Upper lobe of left lung (tissue), 6 donors: ENCODE data around the gene NDRG4. TPM values are rescaled to one million over a fixed set of nuclear protein-coding genes. Genes with fewer than 3 reads are reported as not detected.

Experiments used
- ATAC-seq, 2 donors: fragments of 200-7000 bp; cut with Tn5 transposase; one replicate each; pipeline ENCODE4 v1.9.1; 2022; ENCODE audit warnings: mild to moderate bottlenecking in 2 of 2, moderate library complexity in 2 of 2; ENCODE audit not compliant: low FRiP score in 2 of 2
- DNase-seq, 2 donors: peaks; one replicate each; pipeline ENCODE4 v3.0.0-alpha.2; 2019 to 2020
- H3K27ac ChIP-seq, 4 donors: fragments of 200-600 bp; sonication (generic); one replicate each; pipeline ENCODE4 v1.5.1; 2016 to 2019
- H3K27me3 ChIP-seq, 4 donors: fragments of 200-600 bp; sonication (generic); one replicate each; pipeline ENCODE4 v1.5.1; 2017 to 2019
- H3K36me3 ChIP-seq, 4 donors: fragments of 200-600 bp; sonication (generic); one replicate each; pipeline ENCODE4 v1.5.1; 2016 to 2019
- H3K4me1 ChIP-seq, 4 donors: fragments of 200-600 bp; sonication (generic); one replicate each; pipeline ENCODE4 v1.5.1; 2018 to 2019
- H3K4me3 ChIP-seq, 4 donors: fragments of 200-600 bp; sonication (generic); one replicate each; pipeline ENCODE4 v1.5.1; 2017 to 2019; ENCODE audit warnings: mild to moderate bottlenecking in 2 of 4, moderate library complexity in 1 of 4
- H3K9me3 ChIP-seq, 4 donors: fragments of 200-600 bp; sonication (generic); one replicate each; pipeline ENCODE4 v1.5.1; 2018 to 2019
- EP300 ChIP-seq, 4 donors: sonication (generic); formaldehyde crosslinking; IDR thresholded peaks; one replicate each; pipeline ENCODE4 v1.5.1; 2017; ENCODE audit warnings: antibody characterized with exemption in 4 of 4, control low read depth in 2 of 4
- POLR2A ChIP-seq, 4 donors: fragments of 450-650 bp; IDR thresholded peaks; one replicate each; pipeline ENCODE4 v1.5.1; 2016 to 2017; ENCODE audit warnings: antibody characterized with exemption in 4 of 4, mild to moderate bottlenecking in 2 of 4
- POLR2AphosphoS5 ChIP-seq, 2 donors: sonication (generic); formaldehyde crosslinking; IDR thresholded peaks; one replicate each; pipeline ENCODE4 v1.5.1; 2017; ENCODE audit warnings: antibody characterized with exemption in 2 of 2
- whole genome bisulfite sequencing, 2 donors: methylation state at CpG; one replicate each; pipeline ENCODE4 v1.1.5; 2017 to 2018; 5-methylcytosine and 5-hydroxymethylcytosine counted together
- total RNA-seq, 6 donors: library from RNA; depleted of rRNA in 4 of 6; stranded (reverse); fragments of >200 nt in 4 of 6; gene quantifications; one replicate each; pipeline versions ENCODE4 v1.1.0 to v1.2.1, GENCODE V29; 2016 to 2021
- TF ChIP-seq, protein P1 (sequence below), 6 experiments: fragments of 450-650 bp in 4 of 6; fragments of 200-600 bp in 2 of 6; sonication (generic) in 2 of 6; IDR thresholded peaks; one replicate each; pipeline ENCODE4 v1.5.1; 2016 to 2019; ENCODE audit warnings: antibody characterized with exemption in 6 of 6
- donor health status: DM: no; HTN: no; CAD: no; lungs with moderate emphysema.
- donor health status: DM: no; HTN: yes; CAD: no; lungs with severe emphysema.

The NDRG4 gene
- total RNA-seq, 6 donors from 2014 or later, result 25.1 to 81.0 (median 30.5) TPM

GRCh38 chr16:58507195-58507962, 7.4 kb downstream of the NDRG4 start:
- Histone ChIP-seq H3K36me3 (peaks cover 0 to 25% (median 9%) of the 10 kb centered on the region in 4 donors), H3K27ac (no peak overlapping the region), H3K4me1 (no peaks in the 10 kb centered on the region), H3K27me3 (peaks cover 0 to 1% (median 0%) of the 10 kb centered on the region in 4 donors), H3K4me3 (no peak overlapping the region), H3K9me3 (no peaks in the 10 kb centered on the region)
- peak in 1 of 2 donors; percentile 53 for DNase-seq
- ATAC-seq, result no peak
- 63 to 84% methylated on average over 7 to 15 of the region's 15 CpGs for WGBS, 2 donors
- TF ChIP-seq, protein P1, sequence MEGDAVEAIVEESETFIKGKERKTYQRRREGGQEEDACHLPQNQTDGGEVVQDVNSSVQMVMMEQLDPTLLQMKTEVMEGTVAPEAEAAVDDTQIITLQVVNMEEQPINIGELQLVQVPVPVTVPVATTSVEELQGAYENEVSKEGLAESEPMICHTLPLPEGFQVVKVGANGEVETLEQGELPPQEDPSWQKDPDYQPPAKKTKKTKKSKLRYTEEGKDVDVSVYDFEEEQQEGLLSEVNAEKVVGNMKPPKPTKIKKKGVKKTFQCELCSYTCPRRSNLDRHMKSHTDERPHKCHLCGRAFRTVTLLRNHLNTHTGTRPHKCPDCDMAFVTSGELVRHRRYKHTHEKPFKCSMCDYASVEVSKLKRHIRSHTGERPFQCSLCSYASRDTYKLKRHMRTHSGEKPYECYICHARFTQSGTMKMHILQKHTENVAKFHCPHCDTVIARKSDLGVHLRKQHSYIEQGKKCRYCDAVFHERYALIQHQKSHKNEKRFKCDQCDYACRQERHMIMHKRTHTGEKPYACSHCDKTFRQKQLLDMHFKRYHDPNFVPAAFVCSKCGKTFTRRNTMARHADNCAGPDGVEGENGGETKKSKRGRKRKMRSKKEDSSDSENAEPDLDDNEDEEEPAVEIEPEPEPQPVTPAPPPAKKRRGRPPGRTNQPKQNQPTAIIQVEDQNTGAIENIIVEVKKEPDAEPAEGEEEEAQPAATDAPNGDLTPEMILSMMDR (IDR thresholded peaks at IDR 0.05), result no peak
- TF ChIP-seq POLR2AphosphoS5 (IDR thresholded peaks at IDR 0.05) (no peak), POLR2A (IDR thresholded peaks at IDR 0.05) (no peak), EP300 (IDR thresholded peaks at IDR 0.05) (no peak)

- TF ChIP-seq, protein P1 (IDR thresholded peaks at IDR 0.05), result no peak
- TF ChIP-seq POLR2A (IDR thresholded peaks at IDR 0.05), result no peak
- TF ChIP-seq POLR2AphosphoS5 (IDR thresholded peaks at IDR 0.05), result no peak
- TF ChIP-seq EP300 (IDR thresholded peaks at IDR 0.05), result no peak
- ATAC-seq (no peak), DNase-seq (no peak)
- no peaks in the 10 kb centered on the region for H3K27me3 ChIP-seq
- 86 to 90% methylated on average over 5 to 14 of the region's 14 CpGs for WGBS, 2 donors
- no peak overlapping the region for H3K4me3 ChIP-seq
- no peaks in the 10 kb centered on the region for H3K9me3 ChIP-seq
- H3K36me3 ChIP-seq, result peaks cover 0 to 25% (median 9%) of the 10 kb centered on the region in 4 donors
- H3K27ac ChIP-seq, result no peak overlapping the region
- H3K4me1 ChIP-seq, result no peaks in the 10 kb centered on the region
Measured at GRCh38 chr16:58507963-58508670, 8.2 kb downstream of the NDRG4 start.

DNA sequence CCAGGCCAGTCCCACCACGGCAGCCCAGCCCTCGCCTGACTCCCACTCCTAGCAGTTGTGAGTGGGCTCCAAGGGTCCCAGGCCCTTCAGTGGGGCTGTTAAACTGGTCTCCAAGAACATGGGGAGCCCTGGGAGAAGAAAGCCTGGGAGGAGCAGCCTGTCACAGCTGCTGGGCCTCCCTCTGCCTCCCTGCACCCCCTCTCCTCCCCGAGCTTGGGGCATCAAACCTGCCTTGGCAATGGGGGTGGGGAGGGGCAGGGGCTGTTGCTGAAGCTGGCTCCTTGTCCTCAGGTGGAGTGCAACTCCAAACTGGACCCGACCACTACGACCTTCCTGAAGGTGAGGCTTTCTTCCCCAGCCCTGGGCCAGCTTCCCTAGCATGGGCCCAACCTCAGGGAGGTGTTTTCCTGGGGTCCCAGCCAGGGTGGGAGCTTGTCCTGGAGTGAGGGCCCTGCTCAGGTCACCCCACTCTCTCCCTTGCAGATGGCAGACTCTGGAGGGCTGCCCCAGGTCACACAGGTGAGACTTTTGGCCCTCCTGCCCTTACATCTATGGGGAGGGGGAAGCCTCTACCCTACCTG, 8.8 kb downstream of the NDRG4 start:
- no peaks in the 10 kb centered on the region for H3K27me3 ChIP-seq
- 67 to 80% methylated on average over 3 to 4 of the region's 5 CpGs for WGBS, 2 donors
- H3K9me3 ChIP-seq, result no peaks in the 10 kb centered on the region
- H3K4me3 ChIP-seq, result no peak overlapping the region
- TF ChIP-seq POLR2A (IDR thresholded peaks at IDR 0.05), result no peak
- no peak for TF ChIP-seq EP300 (IDR thresholded peaks at IDR 0.05)
- no peak for TF ChIP-seq POLR2AphosphoS5 (IDR thresholded peaks at IDR 0.05)
- H3K36me3 ChIP-seq, result peaks cover 0 to 25% (median 6%) of the 10 kb centered on the region in 4 donors
- no peaks in the 10 kb centered on the region for H3K4me1 ChIP-seq
- no peak overlapping the region for H3K27ac ChIP-seq
- ATAC-seq (no peak), DNase-seq (no peak)

DNA sequence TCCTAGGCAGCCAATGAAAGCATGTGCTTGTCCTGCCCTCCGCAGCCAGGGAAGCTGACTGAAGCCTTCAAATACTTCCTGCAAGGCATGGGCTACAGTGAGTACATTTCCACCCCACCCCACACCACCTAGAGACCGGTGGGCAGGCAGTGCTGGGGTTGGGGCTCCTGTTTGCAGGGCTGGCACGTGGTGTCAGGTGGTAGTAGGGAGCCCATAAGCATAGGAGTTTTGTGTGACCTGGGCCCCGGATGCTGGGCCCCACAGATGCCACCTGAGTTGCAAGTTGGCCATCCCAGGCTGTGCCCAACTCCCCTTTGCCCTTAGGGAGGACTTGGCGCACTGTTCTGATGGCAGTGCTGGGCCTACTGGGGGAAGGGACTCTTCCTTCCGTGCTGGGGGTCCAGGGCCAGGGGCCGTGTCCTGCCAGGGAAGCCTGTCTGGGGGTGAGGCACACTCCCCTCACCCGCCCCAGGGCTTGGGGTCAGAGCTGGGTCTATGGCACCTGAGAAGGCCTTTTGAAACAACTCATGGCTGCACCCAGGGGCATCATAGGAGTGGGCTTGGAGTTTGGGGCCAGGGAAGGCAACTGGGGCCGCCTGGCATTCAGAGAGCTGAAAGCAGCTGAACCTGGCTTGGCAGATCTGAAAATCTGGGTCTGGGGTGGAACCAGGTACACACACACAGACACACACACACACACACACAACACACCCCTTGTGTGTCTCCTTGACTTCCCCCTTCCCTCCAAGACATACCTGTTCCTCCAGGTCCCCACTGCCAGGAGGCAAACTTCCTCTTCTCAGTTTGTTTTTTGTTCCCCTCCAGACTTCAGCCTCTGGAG, 9.5 kb downstream of the NDRG4 start:
- WGBS, 2 donors, result 93% methylated on average over 8 of the region's 9 CpGs; no CpG with 5 or more reads in 1 of the 2 donors
- TF ChIP-seq EP300 (IDR thresholded peaks at IDR 0.05) (no peak), POLR2AphosphoS5 (IDR thresholded peaks at IDR 0.05) (no peak), POLR2A (IDR thresholded peaks at IDR 0.05) (no peak)
- TF ChIP-seq, protein P1 (IDR thresholded peaks at IDR 0.05), result no peak
- Histone ChIP-seq H3K9me3 (no peaks in the 10 kb centered on the region), H3K4me1 (peaks cover under 1 to 3% (median 2%) of the 10 kb centered on the region in 4 donors), H3K36me3 (peaks cover 0 to 25% (median under 1%) of the 10 kb centered on the region in 4 donors), H3K4me3 (no peak overlapping the region), H3K27me3 (no peaks in the 10 kb centered on the region), H3K27ac (no peak overlapping the region)
- no peak for DNase-seq
- no peak for ATAC-seq
